ENCODE data around the gene TPRG1L. TPM values are rescaled to one million over a fixed set of nuclear protein-coding genes. Genes with fewer than 3 reads are reported as not detected.
"Not testable (repeated sequence)": the region's sequence is repeated elsewhere in the genome, so short reads cannot be mapped to it uniquely, and the experiment has no call there.

Gene TPRG1L
- total RNA-seq (10 to 100 TPM; 30.7 to 46.6 TPM), polyA plus RNA-seq (10 to 100 TPM; 24.1 to 35.1 TPM)
- long read RNA-seq, donor 1, transcript TPRG1L-202 (5 exons, 2,414 nt): major isoform, 28 of 28 reads
- long read RNA-seq, donor 1, partial matches to known transcripts: 0 of 28 reads
- long read RNA-seq, donor 1, other reads (novel, unspliced or antisense): 0 of 28 reads
- long read RNA-seq, donor 2, transcript TPRG1L-202 (5 exons, 2,414 nt): major isoform, 7 of 7 reads
- long read RNA-seq, donor 2, partial matches to known transcripts: 0 of 7 reads
- long read RNA-seq, donor 2, other reads (novel, unspliced or antisense): 0 of 7 reads
- long read RNA-seq, donor 3, transcript TPRG1L-202 (5 exons, 2,414 nt): major isoform, 10 of 10 reads
- long read RNA-seq, donor 3, partial matches to known transcripts: 0 of 10 reads
- long read RNA-seq, donor 3, other reads (novel, unspliced or antisense): 0 of 10 reads
- long read RNA-seq, donor 4, transcript TPRG1L-202 (5 exons, 2,414 nt): major isoform, 8 of 8 reads
- long read RNA-seq, donor 4, partial matches to known transcripts: 0 of 8 reads
- long read RNA-seq, donor 4, other reads (novel, unspliced or antisense): 0 of 8 reads
- long read RNA-seq, donor 5, transcript TPRG1L-202 (5 exons, 2,414 nt): major isoform, 24 of 62 reads
- long read RNA-seq, donor 5, partial matches to known transcripts: 38 of 62 reads
- long read RNA-seq, donor 5, other reads (novel, unspliced or antisense): 0 of 62 reads

- H3K4me3 ChIP-seq: peak within 1 kb of the TSS; percentile 78
- DNase-seq (peak; percentile 98 to 99 (median 99)), ATAC-seq (ENCODE audit: insufficient read depth, low FRiP score) (peak; percentile 97)
- H3K36me3 ChIP-seq (ENCODE audit: control insufficient read depth in 4 of 4, insufficient read depth in 4 of 4, low read length in 4 of 4): peaks cover 4 to 19% (median 13%) of the 10 kb centered on the region in 4 donors
- H3K9ac ChIP-seq (ENCODE audit: insufficient read depth in 1 of 2, low read length in 2 of 2): peak within 1 kb of the TSS in 1 of 2 donors; percentile 70
- peaks cover 6 to 23% (median 7%) of the 10 kb centered on the region in 5 donors for H3K4me1 ChIP-seq (ENCODE audit: control insufficient read depth in 5 of 5, insufficient read depth in 5 of 5, low read length in 5 of 5)
- TF ChIP-seq, protein P1, sequence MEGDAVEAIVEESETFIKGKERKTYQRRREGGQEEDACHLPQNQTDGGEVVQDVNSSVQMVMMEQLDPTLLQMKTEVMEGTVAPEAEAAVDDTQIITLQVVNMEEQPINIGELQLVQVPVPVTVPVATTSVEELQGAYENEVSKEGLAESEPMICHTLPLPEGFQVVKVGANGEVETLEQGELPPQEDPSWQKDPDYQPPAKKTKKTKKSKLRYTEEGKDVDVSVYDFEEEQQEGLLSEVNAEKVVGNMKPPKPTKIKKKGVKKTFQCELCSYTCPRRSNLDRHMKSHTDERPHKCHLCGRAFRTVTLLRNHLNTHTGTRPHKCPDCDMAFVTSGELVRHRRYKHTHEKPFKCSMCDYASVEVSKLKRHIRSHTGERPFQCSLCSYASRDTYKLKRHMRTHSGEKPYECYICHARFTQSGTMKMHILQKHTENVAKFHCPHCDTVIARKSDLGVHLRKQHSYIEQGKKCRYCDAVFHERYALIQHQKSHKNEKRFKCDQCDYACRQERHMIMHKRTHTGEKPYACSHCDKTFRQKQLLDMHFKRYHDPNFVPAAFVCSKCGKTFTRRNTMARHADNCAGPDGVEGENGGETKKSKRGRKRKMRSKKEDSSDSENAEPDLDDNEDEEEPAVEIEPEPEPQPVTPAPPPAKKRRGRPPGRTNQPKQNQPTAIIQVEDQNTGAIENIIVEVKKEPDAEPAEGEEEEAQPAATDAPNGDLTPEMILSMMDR (IDR thresholded peaks at IDR 0.05; ENCODE audit: control extremely low read depth, extremely low read depth): no peak
- H3K27ac ChIP-seq (ENCODE audit: low read depth in 1 of 2, low read length in 1 of 2): peak within 1 kb of the TSS; percentile 53 to 73
- H3K9me3 ChIP-seq (ENCODE audit: control insufficient read depth in 4 of 4, insufficient read depth in 3 of 4, low read length in 3 of 4): no peaks in the 10 kb centered on the region
- WGBS, 2 donors: 1% methylated on average over 94 to 108 of the region's 108 CpGs
- H3K27me3 ChIP-seq (ENCODE audit: control insufficient read depth in 3 of 3, insufficient read depth in 3 of 3, low read length in 2 of 3): no peaks in the 10 kb centered on the region
Observed at GRCh38 chr1:3624200-3625136, at the start of gene TPRG1L. Gene TPRG1L (plus strand): TSS chr1:3625015. CDS start chr1:3625073, 58 bp downstream.

GRCh38 chr1:3575515-3575914 lies 49.3 kb upstream of the TPRG1L start:
- H3K36me3 ChIP-seq (ENCODE audit: control insufficient read depth in 4 of 4, insufficient read depth in 4 of 4, low read length in 4 of 4); ATAC-seq (ENCODE audit: insufficient read depth, low FRiP score); H3K9ac ChIP-seq (ENCODE audit: insufficient read depth in 1 of 2, low read length in 2 of 2); H3K27me3 ChIP-seq (ENCODE audit: control insufficient read depth in 3 of 3, insufficient read depth in 3 of 3, low read length in 2 of 3); H3K27ac ChIP-seq (ENCODE audit: low read depth in 1 of 2, low read length in 1 of 2); H3K4me3 ChIP-seq; DNase-seq; H3K9me3 ChIP-seq (ENCODE audit: control insufficient read depth in 4 of 4, insufficient read depth in 3 of 4, low read length in 3 of 4): not testable (repeated sequence)
- 89 to 90% methylated on average over 5 to 6 of the region's 6 CpGs for WGBS, 2 donors
- H3K4me1 ChIP-seq (ENCODE audit: control insufficient read depth in 5 of 5, insufficient read depth in 5 of 5, low read length in 5 of 5): peaks cover 0 to 49% (median 9%) of the 10 kb centered on the region in 5 donors

- WGBS, 2 donors: 84 to 94% methylated on average over 15 of the region's 15 CpGs
- H3K4me1 ChIP-seq (ENCODE audit: control insufficient read depth in 5 of 5, insufficient read depth in 5 of 5, low read length in 5 of 5): peaks cover 0 to 49% (median 9%) of the 10 kb centered on the region in 5 donors
- no peak for ATAC-seq (ENCODE audit: insufficient read depth, low FRiP score)
- H3K27ac ChIP-seq (ENCODE audit: low read depth in 1 of 2, low read length in 1 of 2): no peak overlapping the region
- H3K9me3 ChIP-seq (ENCODE audit: control insufficient read depth in 4 of 4, insufficient read depth in 3 of 4, low read length in 3 of 4): no peaks in the 10 kb centered on the region
- TF ChIP-seq, protein P1 (IDR thresholded peaks at IDR 0.05; ENCODE audit: control extremely low read depth, extremely low read depth): no peak
- H3K36me3 ChIP-seq (ENCODE audit: control insufficient read depth in 4 of 4, insufficient read depth in 4 of 4, low read length in 4 of 4): peaks cover 0 to 4% (median 0%) of the 10 kb centered on the region in 4 donors
- DNase-seq: no peak
- H3K9ac ChIP-seq (ENCODE audit: insufficient read depth in 1 of 2, low read length in 2 of 2): no peak overlapping the region
- H3K4me3 ChIP-seq: no peak overlapping the region
- H3K27me3 ChIP-seq (ENCODE audit: control insufficient read depth in 3 of 3, insufficient read depth in 3 of 3, low read length in 2 of 3): no peaks in the 10 kb centered on the region
Observed at GRCh38 chr1:3575993-3576392, 48.8 kb upstream of the TPRG1L start.
